ENCODE results near the gene ELFN1. TPM values are rescaled to one million over a fixed set of nuclear protein-coding genes. Genes with fewer than 3 reads are reported as not detected.

ELFN1 gene
- total and polyA plus RNA-seq, 9 of the 15 experiments (the other 6 are each of a cell fraction or from before 2014, with no cell fraction given) = 0.04 to 0.64 (median 0.18) TPM; not detected in 2

DNA sequence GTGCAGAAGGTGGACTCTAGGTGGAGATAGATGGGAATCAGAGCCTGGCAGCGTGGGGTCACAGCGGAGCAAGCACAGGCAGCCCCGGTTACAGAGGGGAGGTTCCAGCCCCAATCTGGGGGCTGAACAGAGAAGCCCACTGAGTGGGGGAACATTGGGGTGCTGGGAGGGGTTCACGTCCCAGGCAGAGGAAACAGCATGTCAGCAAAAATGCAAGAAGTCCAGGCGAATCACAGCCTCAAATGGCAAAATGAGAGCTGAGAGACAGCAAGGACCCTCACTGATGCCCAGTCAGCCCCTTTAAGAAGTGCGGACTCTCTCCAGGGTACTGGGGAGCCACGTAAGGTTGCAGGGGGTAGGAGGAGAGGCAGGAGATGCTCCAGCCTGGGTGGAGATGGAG, 62.0 kb downstream of the ELFN1 start:
- CTCF ChIA-PET (ENCODE audit: low intra/inter-chr PET ratio) = no interaction called here
- POLR2A ChIA-PET = interaction anchor here (0.6 to 0.7 kb wide), 3 partner anchors 24 to 1325 kb away, joined by 3 to 5 read pairs (median 3); no protein-coding TSS in a partner anchor
- no peaks in the 10 kb centered on the region for H3K9me1 ChIP-seq (ENCODE audit: control insufficient read depth, insufficient read depth, low read length)
- H3K4me1 ChIP-seq (replicated peaks in 1 of 2; ENCODE audit: control insufficient read depth in 2 of 2, insufficient read depth in 2 of 2, low read length in 2 of 2) = peaks cover 0 to 20% of the 10 kb centered on the region in 2 experiments; a peak in 3 of 5 replicates
- no peak overlapping the region for H2AFZ ChIP-seq (ENCODE audit: low read depth, low read length)
- no peak for ATAC-seq
- no TSS peak for BruUV-seq (replicated peaks)
- intact Hi-C loops (cut with micrococcal nuclease) = no loop called here
- H3K36me3 ChIP-seq (ENCODE audit: control insufficient read depth, insufficient read depth, low read length) = no peaks in the 10 kb centered on the region
- H3K4me3 ChIP-seq = no peak overlapping the region
- no peaks in the 10 kb centered on the region for H3K79me2 ChIP-seq (ENCODE audit: control insufficient read depth, insufficient read depth, low read length)
- peaks cover 46 to 79% of the 10 kb centered on the region in 2 experiments; a peak in 4 of 5 replicates for H3K27me3 ChIP-seq (ENCODE audit: control insufficient read depth in 2 of 2, insufficient read depth in 2 of 2, low read length in 2 of 2)
- H4K20me1 ChIP-seq (replicated peaks; ENCODE audit: control insufficient read depth, insufficient read depth, low read length) = peaks cover 4% of the 10 kb centered on the region; the same call in 1 of the 2 replicates
- no peak for FAIRE-seq
- no peak overlapping the region for H3K9ac ChIP-seq (ENCODE audit: insufficient read depth in 1 of 2, low read depth in 2 of 2, low read length in 2 of 2)
- no peak for DNase-seq (ENCODE audit: extremely low read depth in 1 of 4, low spot score in 3 of 4)
- H3K9me3 ChIP-seq (replicated peaks; ENCODE audit: control insufficient read depth, insufficient read depth, low read depth, low read length) = no peaks in the 10 kb centered on the region
- in situ Hi-C loops (cut with MboI) = no loop called here
- H3K27ac ChIP-seq (ENCODE audit: extremely low read depth, low read depth, low read length) = no peak overlapping the region
- 1% methylated on average over 5 of the region's 7 CpGs for WGBS (ENCODE audit: insufficient coverage, low coverage, missing lambda C conversion rate)
- H3K4me2 ChIP-seq (ENCODE audit: insufficient read depth, low read length) = no peak overlapping the region
- TF ChIP-seq, protein P1, sequence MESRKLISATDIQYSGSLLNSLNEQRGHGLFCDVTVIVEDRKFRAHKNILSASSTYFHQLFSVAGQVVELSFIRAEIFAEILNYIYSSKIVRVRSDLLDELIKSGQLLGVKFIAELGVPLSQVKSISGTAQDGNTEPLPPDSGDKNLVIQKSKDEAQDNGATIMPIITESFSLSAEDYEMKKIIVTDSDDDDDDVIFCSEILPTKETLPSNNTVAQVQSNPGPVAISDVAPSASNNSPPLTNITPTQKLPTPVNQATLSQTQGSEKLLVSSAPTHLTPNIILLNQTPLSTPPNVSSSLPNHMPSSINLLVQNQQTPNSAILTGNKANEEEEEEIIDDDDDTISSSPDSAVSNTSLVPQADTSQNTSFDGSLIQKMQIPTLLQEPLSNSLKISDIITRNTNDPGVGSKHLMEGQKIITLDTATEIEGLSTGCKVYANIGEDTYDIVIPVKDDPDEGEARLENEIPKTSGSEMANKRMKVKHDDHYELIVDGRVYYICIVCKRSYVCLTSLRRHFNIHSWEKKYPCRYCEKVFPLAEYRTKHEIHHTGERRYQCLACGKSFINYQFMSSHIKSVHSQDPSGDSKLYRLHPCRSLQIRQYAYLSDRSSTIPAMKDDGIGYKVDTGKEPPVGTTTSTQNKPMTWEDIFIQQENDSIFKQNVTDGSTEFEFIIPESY (CRISPR knock-in tag; IDR thresholded peaks at IDR 0.05) = no peak
- TF ChIP-seq, protein P2, sequence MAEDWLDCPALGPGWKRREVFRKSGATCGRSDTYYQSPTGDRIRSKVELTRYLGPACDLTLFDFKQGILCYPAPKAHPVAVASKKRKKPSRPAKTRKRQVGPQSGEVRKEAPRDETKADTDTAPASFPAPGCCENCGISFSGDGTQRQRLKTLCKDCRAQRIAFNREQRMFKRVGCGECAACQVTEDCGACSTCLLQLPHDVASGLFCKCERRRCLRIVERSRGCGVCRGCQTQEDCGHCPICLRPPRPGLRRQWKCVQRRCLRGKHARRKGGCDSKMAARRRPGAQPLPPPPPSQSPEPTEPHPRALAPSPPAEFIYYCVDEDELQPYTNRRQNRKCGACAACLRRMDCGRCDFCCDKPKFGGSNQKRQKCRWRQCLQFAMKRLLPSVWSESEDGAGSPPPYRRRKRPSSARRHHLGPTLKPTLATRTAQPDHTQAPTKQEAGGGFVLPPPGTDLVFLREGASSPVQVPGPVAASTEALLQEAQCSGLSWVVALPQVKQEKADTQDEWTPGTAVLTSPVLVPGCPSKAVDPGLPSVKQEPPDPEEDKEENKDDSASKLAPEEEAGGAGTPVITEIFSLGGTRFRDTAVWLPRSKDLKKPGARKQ (CRISPR knock-in tag; IDR thresholded peaks at IDR 0.05) = no peak
- TF ChIP-seq CEBPB (tag; IDR thresholded peaks at IDR 0.05) = no peak
- TF ChIP-seq, protein P3, sequence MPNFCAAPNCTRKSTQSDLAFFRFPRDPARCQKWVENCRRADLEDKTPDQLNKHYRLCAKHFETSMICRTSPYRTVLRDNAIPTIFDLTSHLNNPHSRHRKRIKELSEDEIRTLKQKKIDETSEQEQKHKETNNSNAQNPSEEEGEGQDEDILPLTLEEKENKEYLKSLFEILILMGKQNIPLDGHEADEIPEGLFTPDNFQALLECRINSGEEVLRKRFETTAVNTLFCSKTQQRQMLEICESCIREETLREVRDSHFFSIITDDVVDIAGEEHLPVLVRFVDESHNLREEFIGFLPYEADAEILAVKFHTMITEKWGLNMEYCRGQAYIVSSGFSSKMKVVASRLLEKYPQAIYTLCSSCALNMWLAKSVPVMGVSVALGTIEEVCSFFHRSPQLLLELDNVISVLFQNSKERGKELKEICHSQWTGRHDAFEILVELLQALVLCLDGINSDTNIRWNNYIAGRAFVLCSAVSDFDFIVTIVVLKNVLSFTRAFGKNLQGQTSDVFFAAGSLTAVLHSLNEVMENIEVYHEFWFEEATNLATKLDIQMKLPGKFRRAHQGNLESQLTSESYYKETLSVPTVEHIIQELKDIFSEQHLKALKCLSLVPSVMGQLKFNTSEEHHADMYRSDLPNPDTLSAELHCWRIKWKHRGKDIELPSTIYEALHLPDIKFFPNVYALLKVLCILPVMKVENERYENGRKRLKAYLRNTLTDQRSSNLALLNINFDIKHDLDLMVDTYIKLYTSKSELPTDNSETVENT (CRISPR knock-in tag; IDR thresholded peaks at IDR 0.05) = no peak
- TF ChIP-seq ZNF699 (CRISPR knock-in tag; IDR thresholded peaks at IDR 0.05; ENCODE audit: insufficient replicate concordance) = no peak
- TF ChIP-seq, protein P4, sequence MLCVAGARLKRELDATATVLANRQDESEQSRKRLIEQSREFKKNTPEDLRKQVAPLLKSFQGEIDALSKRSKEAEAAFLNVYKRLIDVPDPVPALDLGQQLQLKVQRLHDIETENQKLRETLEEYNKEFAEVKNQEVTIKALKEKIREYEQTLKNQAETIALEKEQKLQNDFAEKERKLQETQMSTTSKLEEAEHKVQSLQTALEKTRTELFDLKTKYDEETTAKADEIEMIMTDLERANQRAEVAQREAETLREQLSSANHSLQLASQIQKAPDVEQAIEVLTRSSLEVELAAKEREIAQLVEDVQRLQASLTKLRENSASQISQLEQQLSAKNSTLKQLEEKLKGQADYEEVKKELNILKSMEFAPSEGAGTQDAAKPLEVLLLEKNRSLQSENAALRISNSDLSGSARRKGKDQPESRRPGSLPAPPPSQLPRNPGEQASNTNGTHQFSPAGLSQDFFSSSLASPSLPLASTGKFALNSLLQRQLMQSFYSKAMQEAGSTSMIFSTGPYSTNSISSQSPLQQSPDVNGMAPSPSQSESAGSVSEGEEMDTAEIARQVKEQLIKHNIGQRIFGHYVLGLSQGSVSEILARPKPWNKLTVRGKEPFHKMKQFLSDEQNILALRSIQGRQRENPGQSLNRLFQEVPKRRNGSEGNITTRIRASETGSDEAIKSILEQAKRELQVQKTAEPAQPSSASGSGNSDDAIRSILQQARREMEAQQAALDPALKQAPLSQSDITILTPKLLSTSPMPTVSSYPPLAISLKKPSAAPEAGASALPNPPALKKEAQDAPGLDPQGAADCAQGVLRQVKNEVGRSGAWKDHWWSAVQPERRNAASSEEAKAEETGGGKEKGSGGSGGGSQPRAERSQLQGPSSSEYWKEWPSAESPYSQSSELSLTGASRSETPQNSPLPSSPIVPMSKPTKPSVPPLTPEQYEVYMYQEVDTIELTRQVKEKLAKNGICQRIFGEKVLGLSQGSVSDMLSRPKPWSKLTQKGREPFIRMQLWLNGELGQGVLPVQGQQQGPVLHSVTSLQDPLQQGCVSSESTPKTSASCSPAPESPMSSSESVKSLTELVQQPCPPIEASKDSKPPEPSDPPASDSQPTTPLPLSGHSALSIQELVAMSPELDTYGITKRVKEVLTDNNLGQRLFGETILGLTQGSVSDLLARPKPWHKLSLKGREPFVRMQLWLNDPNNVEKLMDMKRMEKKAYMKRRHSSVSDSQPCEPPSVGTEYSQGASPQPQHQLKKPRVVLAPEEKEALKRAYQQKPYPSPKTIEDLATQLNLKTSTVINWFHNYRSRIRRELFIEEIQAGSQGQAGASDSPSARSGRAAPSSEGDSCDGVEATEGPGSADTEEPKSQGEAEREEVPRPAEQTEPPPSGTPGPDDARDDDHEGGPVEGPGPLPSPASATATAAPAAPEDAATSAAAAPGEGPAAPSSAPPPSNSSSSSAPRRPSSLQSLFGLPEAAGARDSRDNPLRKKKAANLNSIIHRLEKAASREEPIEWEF (CRISPR knock-in tag; IDR thresholded peaks at IDR 0.05) = no peak
- 0 out of 2 replicates have a peak, but pooled peaks have one; percentile 13 for TF ChIP-seq MAFK (IDR thresholded peaks at IDR 0.05; ENCODE audit: low read length)
- TF ChIP-seq FIP1L1 (IDR thresholded peaks at IDR 0.05; ENCODE audit: low read depth, low read length, poor library complexity, severe bottlenecking) = no peak
- no peak for TF ChIP-seq ELF1 (tag; IDR thresholded peaks at IDR 0.05)
- no peak for TF ChIP-seq ZNF57 (CRISPR knock-in tag; IDR thresholded peaks at IDR 0.05)
- TF ChIP-seq ZNF316 (IDR thresholded peaks at IDR 0.05) = peak; percentile 67
